NCI-H774 (cell line): ENCODE data around the gene RASSF9.

Source experiments
- DNase-seq: peaks from one replicate; lab custom pipeline; 2025; lab: John Stamatoyannopoulos, UW

RASSF9 gene

GRCh38 chr12:85836197-85837090 is at the start of gene RASSF9:
TSS of gene RASSF9 (minus strand) at chr12:85836409. CDS start at chr12:85836201, 208 bp downstream.
- no peak for DNase-seq

DNA sequence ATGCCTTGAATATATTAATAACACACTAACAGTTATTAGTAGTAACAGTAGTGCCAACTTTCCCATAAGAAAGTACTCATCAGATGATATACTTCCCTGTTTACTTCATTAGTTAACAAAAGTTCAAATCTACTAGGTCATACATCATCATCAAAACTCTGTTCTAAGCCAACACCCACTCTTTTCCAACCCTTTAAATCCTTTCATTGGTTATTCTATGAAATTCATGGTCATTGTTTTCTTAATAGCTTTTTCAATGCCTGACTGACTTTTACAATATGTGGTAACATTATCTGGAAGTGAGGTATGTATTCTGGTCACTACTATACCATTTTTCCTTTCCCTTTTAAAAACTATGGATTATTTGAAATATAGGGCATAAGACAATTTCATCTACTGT is 47.6 kb upstream of the RASSF9 start:
- no peak for DNase-seq

GRCh38 chr12:85877459-85877858 is 41.2 kb upstream of the RASSF9 start:
- no peak for DNase-seq

GRCh38 chr12:85874031-85874461 is 37.8 kb upstream of the RASSF9 start, which contains the start of gene NTS:
TSS of gene NTS (plus strand) at chr12:85874295. CDS start at chr12:85874404, 109 bp downstream.
- no peak for DNase-seq

DNA sequence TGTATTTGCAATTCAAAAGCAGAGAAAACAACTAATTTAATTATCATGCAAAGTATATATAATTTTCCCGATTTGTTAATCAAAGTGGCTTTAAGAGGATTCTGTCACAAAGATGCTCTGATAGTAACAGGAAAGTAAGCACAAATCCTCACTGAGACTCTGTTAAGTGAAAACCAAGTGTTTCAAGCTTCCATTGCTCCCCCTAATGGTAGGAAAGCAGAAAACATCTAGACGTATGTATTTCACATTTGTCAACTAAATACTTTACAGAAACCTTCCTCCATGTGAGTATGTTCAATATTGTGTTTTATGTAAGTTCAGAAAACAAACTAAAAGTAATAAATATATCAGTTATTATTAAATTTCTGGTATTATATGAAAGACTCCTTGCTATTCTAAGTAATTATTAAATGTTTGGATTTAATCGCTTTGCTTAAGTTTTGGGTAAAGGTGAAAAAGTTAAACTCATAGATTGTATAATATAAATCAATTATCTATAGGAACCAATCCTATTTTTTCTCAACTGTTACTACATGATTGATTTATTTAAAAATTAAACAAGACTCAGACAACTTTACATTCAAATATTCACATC is 36.4 kb upstream of the RASSF9 start:
- DNase-seq = peak; percentile 57

- DNase-seq = peak; percentile 49
Measured at GRCh38 chr12:85866986-85867776, 31.0 kb upstream of the RASSF9 start.

DNA sequence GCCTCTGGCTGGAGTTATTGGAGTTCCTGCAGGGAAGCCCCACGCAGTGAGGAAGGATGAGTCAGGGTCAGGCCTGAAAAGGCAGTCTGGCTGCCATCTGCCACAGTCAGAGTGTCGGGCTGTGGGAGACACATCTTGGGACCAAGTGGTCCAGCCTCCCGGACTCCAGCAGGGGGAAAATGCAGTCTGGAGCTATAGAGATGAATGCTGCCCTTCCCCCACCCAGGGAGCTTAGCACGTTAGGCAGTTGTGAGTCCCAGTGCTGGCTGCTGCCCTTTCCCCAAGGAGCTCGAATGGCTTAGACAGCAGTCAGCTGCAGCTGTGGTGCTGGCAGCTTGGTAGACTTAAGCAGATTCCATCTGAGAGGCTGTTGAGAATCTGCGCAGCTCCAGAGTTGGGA is 29.7 kb upstream of the RASSF9 start:
- DNase-seq = no peak

DNA sequence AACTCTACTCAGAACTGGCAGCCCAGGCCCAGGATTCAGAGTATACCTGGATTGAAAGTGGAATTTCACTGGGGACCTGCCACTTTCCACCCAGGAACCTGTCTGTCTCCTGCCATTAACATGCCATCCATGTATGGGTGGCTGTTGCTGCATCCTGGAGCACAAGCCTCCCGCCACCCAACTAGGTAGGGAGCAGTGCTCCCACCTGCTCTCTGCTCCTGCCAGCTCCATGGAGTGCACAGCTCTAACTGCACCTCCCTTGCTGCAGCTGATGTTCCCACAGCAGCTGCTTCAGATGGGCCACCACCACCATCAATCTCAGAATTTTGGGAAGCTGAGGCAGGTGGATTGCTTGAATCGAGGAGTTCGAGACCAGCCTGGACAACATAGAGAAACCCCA is 20.8 kb upstream of the RASSF9 start:
- no peak for DNase-seq

DNA sequence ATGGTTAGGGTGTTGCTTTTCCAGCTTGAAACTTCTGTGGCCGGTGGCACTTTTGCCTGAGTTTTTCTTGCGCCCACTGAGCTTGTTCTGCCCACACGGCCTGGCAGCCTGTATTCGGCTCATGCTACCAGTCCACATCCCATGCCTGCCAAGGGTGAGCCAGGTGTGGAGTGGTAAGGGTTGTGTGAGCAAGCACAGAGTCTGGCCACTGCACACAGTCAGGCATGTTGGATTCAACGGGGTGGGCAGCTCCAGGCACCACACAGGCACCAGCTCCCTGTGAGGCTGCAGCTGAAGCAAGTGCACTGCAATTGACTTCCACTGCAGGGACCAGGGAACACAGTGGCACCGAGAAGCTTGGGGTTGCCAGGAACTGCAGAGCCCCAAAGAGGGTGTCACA is 19.1 kb upstream of the RASSF9 start:
- no peak for DNase-seq

GRCh38 chr12:85849344-85849743 is 13.1 kb upstream of the RASSF9 start:
- DNase-seq = no peak

DNA sequence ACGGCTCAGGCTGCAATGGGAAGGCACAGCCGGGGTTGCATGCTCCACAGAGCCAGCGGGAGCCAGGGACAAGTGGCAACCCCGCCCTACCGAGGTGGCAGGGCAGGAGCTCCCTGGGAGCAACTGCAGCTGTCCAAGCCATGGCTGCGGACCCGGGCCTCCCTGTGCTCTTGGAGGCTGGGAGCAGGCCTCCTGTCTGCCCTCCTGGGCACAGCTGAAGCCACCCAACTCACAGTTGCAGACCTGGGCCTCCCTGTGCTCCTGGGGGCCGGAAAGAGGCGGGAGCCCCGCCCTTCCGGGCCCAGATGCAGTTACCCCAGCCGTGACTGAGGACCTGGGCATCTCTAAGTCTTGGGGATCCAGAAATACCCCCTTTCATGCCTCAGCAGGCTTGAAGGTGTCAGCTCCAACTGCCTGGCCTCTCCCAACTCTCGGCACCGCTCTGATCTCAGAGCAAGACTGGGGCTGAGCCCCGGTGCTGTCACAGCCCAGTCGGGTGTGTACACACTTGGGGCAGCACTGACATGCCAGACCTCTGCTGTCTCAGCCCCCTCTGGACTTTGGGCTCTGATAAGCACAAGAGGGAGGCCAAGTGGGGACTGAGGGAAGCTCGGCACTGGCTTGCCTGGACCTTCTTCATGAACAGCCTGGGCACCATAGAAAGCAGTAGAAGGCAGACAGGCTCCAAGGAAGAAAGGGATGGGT is 7.5 kb upstream of the RASSF9 start:
- DNase-seq = no peak

GRCh38 chr12:85835426-85836196 is 598 bp downstream of the RASSF9 start:
- DNase-seq = no peak

DNA sequence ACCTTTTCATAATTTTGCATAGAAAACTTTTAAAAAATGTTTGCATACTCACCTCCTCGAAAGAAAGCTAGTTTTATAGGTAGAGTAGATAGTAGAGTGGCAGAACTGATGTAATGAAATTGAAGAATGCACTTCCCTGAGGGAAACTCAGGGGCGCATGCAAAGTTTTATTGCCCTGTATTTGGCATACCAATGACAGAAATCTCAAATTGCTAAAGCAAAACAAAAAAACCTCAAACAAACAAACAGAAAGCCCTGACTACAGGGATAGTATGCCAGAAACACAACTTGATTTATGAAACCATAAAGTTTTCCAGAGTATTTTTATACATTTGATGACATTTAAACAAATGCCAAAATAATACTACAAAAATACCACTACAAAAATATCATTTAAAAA is 1.8 kb downstream of the RASSF9 start:
- no peak for DNase-seq

- DNase-seq = no peak
Measured at GRCh38 chr12:85833579-85833978, 2.6 kb downstream of the RASSF9 start.

DNA sequence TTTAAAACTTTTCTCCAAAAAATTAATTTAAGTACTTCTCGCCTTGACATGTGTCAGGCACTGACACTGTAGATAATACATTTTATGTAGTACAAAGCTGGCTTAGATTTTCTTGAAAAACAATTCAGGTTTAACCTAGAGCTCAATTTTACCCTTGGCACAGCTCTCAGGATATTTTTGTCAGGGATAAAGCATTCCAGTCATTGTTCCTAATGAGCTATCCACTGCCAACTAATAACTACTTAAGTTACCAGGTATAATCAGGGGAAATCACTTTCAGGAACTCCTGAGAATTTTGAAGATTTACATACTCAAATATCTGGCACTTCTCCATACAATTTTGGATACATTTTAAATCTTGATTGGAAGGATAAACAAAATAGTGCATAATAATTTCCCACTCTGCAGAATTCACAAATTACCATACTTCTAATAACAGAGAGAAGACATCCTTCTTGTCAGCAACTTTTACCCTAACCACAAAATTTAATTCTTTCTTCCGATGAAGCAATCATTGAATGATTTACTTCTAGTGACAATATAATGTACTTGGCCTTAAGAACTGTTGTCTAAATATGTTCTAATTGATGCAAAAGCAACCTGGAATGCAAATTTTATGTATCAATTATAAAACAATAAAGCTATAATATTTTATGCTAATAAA is 4.8 kb downstream of the RASSF9 start:
- DNase-seq = no peak

DNA sequence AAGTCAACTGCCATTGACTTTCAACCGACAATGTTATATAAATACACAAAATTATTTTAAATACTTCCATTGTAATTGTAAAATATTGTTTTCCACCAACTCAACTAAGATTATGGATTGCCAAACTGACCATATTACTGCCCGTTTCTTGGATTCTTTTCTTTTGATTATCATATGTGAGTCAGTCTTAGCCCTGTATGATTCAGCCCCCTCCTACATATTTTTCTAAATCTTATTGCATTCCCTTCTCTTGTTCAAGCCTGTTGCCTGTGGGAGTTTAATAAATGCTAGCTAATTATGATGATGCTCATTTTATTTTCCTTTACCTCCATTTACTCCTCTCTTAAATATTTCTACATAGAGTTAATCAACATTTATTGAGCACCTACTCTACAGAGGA is 6.8 kb downstream of the RASSF9 start:
- no peak for DNase-seq

GRCh38 chr12:85828576-85828975 is 7.6 kb downstream of the RASSF9 start:
- DNase-seq = no peak

DNA sequence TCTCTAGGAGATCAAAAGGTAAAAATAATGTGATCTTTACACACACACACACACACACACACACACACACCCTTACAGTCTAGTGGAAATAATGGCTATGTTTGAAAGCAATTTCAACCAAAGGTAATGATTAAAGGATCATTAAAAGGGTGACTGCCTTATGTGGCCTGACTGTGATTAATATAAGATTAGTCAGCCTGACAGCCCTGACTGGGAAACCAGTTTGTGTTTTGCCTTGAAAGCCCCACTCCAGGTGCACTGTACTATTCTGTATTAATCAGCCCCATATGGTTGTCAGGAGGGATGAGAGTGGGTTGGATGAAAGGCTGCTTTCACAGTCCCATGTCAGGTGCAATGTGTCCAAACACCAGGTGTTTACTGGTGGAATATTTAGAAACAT is 10.5 kb downstream of the RASSF9 start:
- DNase-seq = peak; percentile 73

DNA sequence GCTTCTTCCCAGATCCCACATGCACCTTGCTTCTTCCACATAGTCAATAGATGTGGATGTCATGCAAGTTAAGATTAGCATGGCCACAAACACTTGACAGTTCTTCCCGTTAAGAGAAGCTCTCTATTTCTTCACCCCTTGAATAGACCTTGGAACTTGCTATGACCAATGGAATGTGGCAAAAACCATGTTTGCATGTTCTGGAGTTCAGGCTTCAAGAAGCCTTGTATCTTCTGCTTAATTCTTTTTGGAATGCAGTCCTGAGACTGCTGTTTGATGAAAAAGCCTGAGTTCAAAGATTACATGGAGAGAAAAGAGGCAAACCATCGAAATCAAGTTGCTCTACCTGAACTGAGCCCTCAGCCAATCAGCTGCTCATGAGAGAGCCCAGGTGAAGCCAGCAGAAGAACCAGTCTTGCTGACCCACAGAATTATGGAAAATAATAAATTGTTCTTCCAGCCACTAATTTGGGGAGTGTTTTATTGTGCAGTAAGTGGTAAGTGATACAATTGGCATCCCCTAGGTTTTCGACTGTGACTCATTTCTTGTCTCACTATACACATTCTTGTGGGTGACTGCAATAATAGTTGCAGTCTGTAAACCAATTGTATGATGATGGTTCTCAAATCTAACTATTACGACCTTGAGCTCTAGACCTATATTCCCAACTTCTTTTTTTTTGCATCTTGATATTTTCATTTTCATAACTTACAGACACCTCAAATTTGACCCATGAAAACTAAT is 12.6 kb downstream of the RASSF9 start:
- DNase-seq = no peak

DNA sequence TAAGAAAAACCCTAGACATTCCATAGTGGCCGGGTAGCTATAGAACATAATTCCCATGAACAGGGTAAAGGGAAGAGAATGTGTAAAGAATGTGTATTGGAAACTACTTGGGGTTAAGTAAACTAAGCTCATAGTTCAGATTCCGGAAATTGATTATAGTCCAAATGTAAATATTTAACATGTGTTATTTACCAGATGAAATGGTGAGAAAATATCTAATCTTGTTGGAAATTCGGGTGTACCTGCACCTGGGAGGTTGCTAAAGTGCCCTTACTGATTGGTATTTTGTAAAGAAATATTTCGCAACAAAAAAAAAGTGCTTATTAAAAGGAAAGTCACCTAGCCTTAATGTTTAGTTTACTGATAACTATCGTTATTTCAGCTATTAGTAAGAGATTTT is 14.4 kb downstream of the RASSF9 start:
- no peak for DNase-seq
